HepG2 (cell line): ENCODE measurements around the gene FBXO30. TPM values are rescaled to one million over a fixed set of nuclear protein-coding genes. Genes with fewer than 3 reads are reported as not detected.

Source experiments
- ATAC-seq: fragments of 200-7000 bp; cut with Tn5 transposase; 3 replicates; pipeline ENCODE4 v1.9.1; 2020; ENCODE audit warnings: mild to moderate bottlenecking, moderate library complexity
- BruUV-seq: library from RNA; stranded (reverse); fragments of 400-500 nt; replicated peaks from 2 replicates; lab custom pipeline; 2021; lab: Mats Ljungman, UMichigan
- CTCF ChIA-PET: fragments of 300-600 bp; formaldehyde crosslinking; extraction: SDS; loops from one replicate; lab custom pipeline; 2021; ENCODE audit warnings: low total read pairs, inconsistent platforms, low intra/inter-chr PET ratio; lab: Yijun Ruan, JAX
- POLR2A ChIA-PET: fragments of 350-600 bp; sonication (Branson Sonifier 250); formaldehyde crosslinking; loops from one replicate; lab custom pipeline; 2020; ENCODE audit warnings: antibody characterized with exemption, inconsistent platforms; lab: Yijun Ruan, JAX
- DNase-seq: peaks from one replicate; pipeline ENCODE4 v3.0.0-alpha.2; 2015; ENCODE audit warnings: low spot score
- FAIRE-seq: peaks from 3 replicates; lab custom pipeline; 2011; peaks lifted over from hg19 to GRCh38; lab: Jason Lieb, UNC
- H2AFZ ChIP-seq: one replicate; pipeline ENCODE4 v1.6.1; 2011; ENCODE audit warnings: low read length, inconsistent platforms
- H3K27ac ChIP-seq: fragments of 300-600 bp; 3 replicates; pipeline ENCODE4 v1.8.0; 2011; ENCODE audit warnings: mixed run types, mild to moderate bottlenecking, mixed read lengths, low read length, inconsistent platforms; ENCODE audit not compliant: insufficient read depth; ENCODE audit errors: extremely low read length
- H3K27me3 ChIP-seq, 2 experiments: fragments of 200-600 bp in 1 of 2; 2 replicates in 1 of 2; 3 replicates in 1 of 2; pipeline versions ENCODE4 v1.6.0 to v1.8.0; 2011; ENCODE audit warnings: low read length in 2 of 2, mild to moderate bottlenecking in 2 of 2, moderate library complexity in 2 of 2, inconsistent platforms in 1 of 2; ENCODE audit not compliant: insufficient read depth in 2 of 2, control insufficient read depth in 1 of 2
- H3K36me3 ChIP-seq, 2 experiments: fragments of 200-600 bp in 1 of 2; replicated peaks in 1 of 2; 2 replicates in 1 of 2; 3 replicates in 1 of 2; pipeline versions ENCODE4 v1.5.1 to v1.8.0; 2011; ENCODE audit warnings: low read length in 2 of 2, inconsistent platforms in 1 of 2; ENCODE audit not compliant: insufficient read depth in 2 of 2, control insufficient read depth in 1 of 2
- H3K4me1 ChIP-seq: 2 replicates; pipeline ENCODE4 v1.5.1; 2012; ENCODE audit warnings: low read length, inconsistent platforms; ENCODE audit not compliant: insufficient read depth
- H3K4me2 ChIP-seq: 2 replicates; pipeline ENCODE4 v1.6.0; 2011; ENCODE audit warnings: low read depth, low read length, inconsistent platforms
- H3K4me3 ChIP-seq, 3 experiments: fragments of 200-600 bp in 1 of 3; sonication (generic), shearing (Covaris generic) in 1 of 3; replicated peaks in 1 of 3; 2 replicates each; pipeline ENCODE4 v1.5.1; 2011 to 2016; ENCODE audit warnings: low read length in 3 of 3, inconsistent platforms in 2 of 3, low read depth in 2 of 3, mild to moderate bottlenecking in 2 of 3, control low read depth in 1 of 3, mixed read lengths in 1 of 3; ENCODE audit not compliant: insufficient read depth in 1 of 3
- H3K79me2 ChIP-seq: one replicate; pipeline ENCODE4 v1.6.1; 2011; ENCODE audit warnings: low read length, inconsistent platforms; ENCODE audit not compliant: insufficient read depth
- H3K9ac ChIP-seq: 2 replicates; pipeline ENCODE4 v1.6.0; 2011; ENCODE audit warnings: mild to moderate bottlenecking, low read depth, low read length, inconsistent platforms; ENCODE audit not compliant: insufficient read depth
- H3K9me3 ChIP-seq: 2 replicates; pipeline ENCODE4 v1.5.1; 2012; ENCODE audit warnings: mild to moderate bottlenecking, low read length
- H4K20me1 ChIP-seq: 2 replicates; pipeline ENCODE4 v1.6.0; 2011; ENCODE audit warnings: inconsistent platforms, mild to moderate bottlenecking, low read length, moderate library complexity; ENCODE audit not compliant: insufficient read depth
- EP300 ChIP-seq, 3 experiments: sonication (generic) in 1 of 3; formaldehyde crosslinking in 1 of 3; IDR thresholded peaks; 2 replicates each; pipeline versions ENCODE4 v1.5.1 to v1.6.1; 2011 to 2020; ENCODE audit warnings: low read depth in 2 of 3, low read length in 2 of 3, borderline replicate concordance in 1 of 3, improper control_type of control experiment in 1 of 3, mild to moderate bottlenecking in 1 of 3, missing genetic modification reagents in 1 of 3, moderate library complexity in 1 of 3
- JDP2 ChIP-seq: sonication (generic); formaldehyde crosslinking; IDR thresholded peaks from 2 replicates; pipeline ENCODE4 v1.8.1; 2022; ENCODE audit warnings: missing genetic modification reagents, borderline replicate concordance
- NCOA5 ChIP-seq: sonication (generic); formaldehyde crosslinking; IDR thresholded peaks from 2 replicates; pipeline ENCODE4 v1.4.0; 2020; ENCODE audit warnings: missing genetic modification reagents
- PHF8 ChIP-seq: sonication (generic); formaldehyde crosslinking; IDR thresholded peaks from 2 replicates; pipeline ENCODE4 v1.5.0; 2020; ENCODE audit warnings: missing genetic modification reagents
- SP2 ChIP-seq: sonication (generic); formaldehyde crosslinking; IDR thresholded peaks from 2 replicates; pipeline ENCODE4 v1.5.1; 2020; ENCODE audit warnings: mild to moderate bottlenecking, missing genetic modification reagents
- TBL1XR1 ChIP-seq: fragments of 150-350 bp; IDR thresholded peaks from 2 replicates; pipeline ENCODE4 v1.6.1; 2014; ENCODE audit warnings: borderline replicate concordance, low read length; ENCODE audit not compliant: partially characterized antibody
- ZBTB7A ChIP-seq: sonication (generic); formaldehyde crosslinking; IDR thresholded peaks from 2 replicates; pipeline ENCODE4 v1.8.0; 2022; ENCODE audit warnings: mild to moderate bottlenecking, missing genetic modification reagents
- ZEB1 ChIP-seq: IDR thresholded peaks from 2 replicates; pipeline ENCODE4 v1.6.1; 2012; ENCODE audit warnings: mild to moderate bottlenecking, low read depth, inconsistent platforms; ENCODE audit not compliant: insufficient replicate concordance
- ZNF20 ChIP-seq: sonication (generic); formaldehyde crosslinking; IDR thresholded peaks from 2 replicates; pipeline ENCODE4 v1.4.0; 2020; ENCODE audit warnings: mild to moderate bottlenecking, moderate library complexity, missing genetic modification reagents
- ZNF530 ChIP-seq: sonication (generic); formaldehyde crosslinking; IDR thresholded peaks from 2 replicates; pipeline ENCODE4 v1.5.0; 2020; ENCODE audit warnings: low read depth, mild to moderate bottlenecking, missing genetic modification reagents
- ZNF670 ChIP-seq: sonication (generic); formaldehyde crosslinking; IDR thresholded peaks from 2 replicates; pipeline ENCODE4 v1.8.0; 2022; ENCODE audit warnings: mild to moderate bottlenecking, missing genetic modification reagents, borderline replicate concordance
- WGBS: methylation state at CpG from one replicate; pipeline ENCODE4 v1.1.6; 2017; ENCODE audit warnings: low lambda C conversion rate; 5-methylcytosine and 5-hydroxymethylcytosine counted together
- in situ Hi-C: cut with HindIII; loops from 2 replicates; pipeline ENCODE4 v1.10.0; 2017; ENCODE audit warnings: low pct_unique_long_range_greater_than_20kb; ENCODE audit not compliant: extremely low pct_ligation_motif_present
- intact Hi-C: fragments of 100-400 bp; cut with micrococcal nuclease; formaldehyde crosslinking; loops from one replicate; pipeline ENCODE4 v1.10.0; 2022; ENCODE audit not compliant: unreplicated experiment
- polyA plus RNA-seq, 8 experiments: library from polyadenylated mRNA; depleted of rRNA in 3 of 8; stranded (reverse) in 7 of 8; unstranded in 1 of 8; fragments of >200 nt; fragmentation: Illumina TruSeq in 4 of 8; extraction: Trizol in 4 of 8; gene quantifications; 2 replicates each; pipeline versions ENCODE4 v1.2.1 to v1.2.3, GENCODE V29; 2011 to 2016; ENCODE audit warnings: low read depth in 4 of 8, missing spikeins in 1 of 8, mixed read lengths in 1 of 8; ENCODE audit not compliant: insufficient read depth in 1 of 8
- total RNA-seq, 5 experiments: library from RNA; depleted of rRNA; stranded (reverse); fragments of >200 nt; fragmentation: Illumina TruSeq; extraction: Trizol; gene quantifications; 2 replicates each; pipeline ENCODE4 v1.2.3, GENCODE V29; 2016; ENCODE audit warnings: low read depth in 1 of 5
- TF ChIP-seq, protein P1 (sequence below): sonication (generic); formaldehyde crosslinking; IDR thresholded peaks from 2 replicates; pipeline ENCODE4 v1.5.0; 2020; ENCODE audit warnings: mild to moderate bottlenecking, missing genetic modification reagents, borderline replicate concordance
- TF ChIP-seq, protein P2 (sequence below): sonication (generic); formaldehyde crosslinking; IDR thresholded peaks from 2 replicates; pipeline ENCODE4 v1.5.0; 2020; ENCODE audit warnings: mild to moderate bottlenecking, missing genetic modification reagents

The FBXO30 gene
- total and polyA plus RNA-seq, 2 of the 13 experiments (the other 11 are each of a cell fraction or from before 2014, with no cell fraction given) = 3.2 to 7.1 TPM

DNA sequence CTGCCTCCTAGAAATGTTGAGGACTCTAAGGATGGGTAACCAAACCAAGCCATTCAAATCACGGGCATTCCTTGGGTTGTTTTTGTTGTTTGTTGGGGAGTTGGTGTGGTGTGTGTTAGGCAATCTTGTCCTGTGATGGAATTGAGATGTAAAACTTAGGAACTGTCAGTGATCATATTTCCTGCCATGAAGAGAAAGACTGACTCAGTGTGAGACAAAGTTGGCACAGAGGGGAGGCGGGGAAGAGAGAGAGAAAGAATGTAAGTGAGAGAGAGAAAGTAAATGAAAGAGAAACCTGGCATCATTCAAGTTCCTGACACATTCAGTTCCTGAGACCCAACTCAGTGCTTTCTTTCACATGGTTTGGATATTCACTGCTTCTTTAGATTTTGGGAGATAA, 21.6 kb upstream of the FBXO30 start:
- POLR2A ChIA-PET = interaction anchor here (1.4 kb wide), 1 partner anchor 101 kb away, joined by 3 read pairs; the partner anchor contains the start of gene EPM2A

More for the DNA sequence above, 21.6 kb upstream of the FBXO30 start:
- in situ Hi-C loops (no loop called here), intact Hi-C loops (no loop called here)
- Histone ChIP-seq H4K20me1 (no peaks in the 10 kb centered on the region), H3K79me2 (no peaks in the 10 kb centered on the region), H3K9ac (no peak overlapping the region), H3K4me1 (no peaks in the 10 kb centered on the region), H3K4me3 (no peak overlapping the region), H3K27me3 (no peaks in the 10 kb centered on the region), H3K27ac (no peak overlapping the region), H3K36me3 (no peaks in the 10 kb centered on the region), H3K9me3 (no peaks in the 10 kb centered on the region), H3K4me2 (no peak overlapping the region), H2AFZ (no peak overlapping the region)
- ATAC-seq = no peak
- CTCF ChIA-PET = no interaction called here
- no peak for DNase-seq
- TF ChIP-seq ZBTB7A (CRISPR knock-in tag) (no peak), ZNF530 (CRISPR knock-in tag) (no peak), ZNF20 (CRISPR knock-in tag) (no peak), ZNF670 (CRISPR knock-in tag) (no peak), JDP2 (CRISPR knock-in tag) (no peak), NCOA5 (CRISPR knock-in tag) (no peak), PHF8 (no peak), ZEB1 (no peak), TBL1XR1 (no peak), EP300 (IDR thresholded peaks at IDR 0.05; ENCODE audit: low read depth in 2 of 2, low read length in 2 of 2) (no peak), EP300 (CRISPR knock-in tag; IDR thresholded peaks at IDR 0.05; ENCODE audit: borderline replicate concordance) (no peak), SP2 (CRISPR knock-in tag) (no peak)
- TF ChIP-seq, protein P1, sequence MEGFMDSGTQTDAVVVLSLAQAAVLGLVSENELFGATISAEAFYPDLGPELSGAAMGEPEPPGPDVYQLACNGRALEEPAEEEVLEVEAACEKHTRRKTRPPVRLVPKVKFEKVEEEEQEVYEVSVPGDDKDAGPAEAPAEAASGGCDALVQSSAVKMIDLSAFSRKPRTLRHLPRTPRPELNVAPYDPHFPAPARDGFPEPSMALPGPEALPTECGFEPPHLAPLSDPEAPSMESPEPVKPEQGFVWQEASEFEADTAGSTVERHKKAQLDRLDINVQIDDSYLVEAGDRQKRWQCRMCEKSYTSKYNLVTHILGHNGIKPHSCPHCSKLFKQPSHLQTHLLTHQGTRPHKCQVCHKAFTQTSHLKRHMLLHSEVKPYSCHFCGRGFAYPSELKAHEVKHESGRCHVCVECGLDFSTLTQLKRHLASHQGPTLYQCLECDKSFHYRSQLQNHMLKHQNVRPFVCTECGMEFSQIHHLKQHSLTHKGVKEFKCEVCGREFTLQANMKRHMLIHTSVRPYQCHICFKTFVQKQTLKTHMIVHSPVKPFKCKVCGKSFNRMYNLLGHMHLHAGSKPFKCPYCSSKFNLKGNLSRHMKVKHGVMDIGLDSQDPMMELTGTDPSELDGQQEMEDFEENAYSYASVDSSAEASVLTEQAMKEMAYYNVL (CRISPR knock-in tag) = no peak
- TF ChIP-seq, protein P2, sequence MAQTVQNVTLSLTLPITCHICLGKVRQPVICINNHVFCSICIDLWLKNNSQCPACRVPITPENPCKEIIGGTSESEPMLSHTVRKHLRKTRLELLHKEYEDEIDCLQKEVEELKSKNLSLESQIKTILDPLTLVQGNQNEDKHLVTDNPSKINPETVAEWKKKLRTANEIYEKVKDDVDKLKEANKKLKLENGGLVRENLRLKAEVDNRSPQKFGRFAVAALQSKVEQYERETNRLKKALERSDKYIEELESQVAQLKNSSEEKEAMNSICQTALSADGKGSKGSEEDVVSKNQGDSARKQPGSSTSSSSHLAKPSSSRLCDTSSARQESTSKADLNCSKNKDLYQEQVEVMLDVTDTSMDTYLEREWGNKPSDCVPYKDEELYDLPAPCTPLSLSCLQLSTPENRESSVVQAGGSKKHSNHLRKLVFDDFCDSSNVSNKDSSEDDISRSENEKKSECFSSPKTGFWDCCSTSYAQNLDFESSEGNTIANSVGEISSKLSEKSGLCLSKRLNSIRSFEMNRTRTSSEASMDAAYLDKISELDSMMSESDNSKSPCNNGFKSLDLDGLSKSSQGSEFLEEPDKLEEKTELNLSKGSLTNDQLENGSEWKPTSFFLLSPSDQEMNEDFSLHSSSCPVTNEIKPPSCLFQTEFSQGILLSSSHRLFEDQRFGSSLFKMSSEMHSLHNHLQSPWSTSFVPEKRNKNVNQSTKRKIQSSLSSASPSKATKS = no peak
- 49% methylated on average over 2 of the region's 2 CpGs for WGBS
- no TSS peak for BruUV-seq
- FAIRE-seq = no peak
